ENCODE measurements around the gene DNAJB9.
"Not testable (repeated sequence)": the region's sequence is repeated elsewhere in the genome, so short reads cannot be mapped to it uniquely, and the experiment has no call there.

Gene DNAJB9

DNA sequence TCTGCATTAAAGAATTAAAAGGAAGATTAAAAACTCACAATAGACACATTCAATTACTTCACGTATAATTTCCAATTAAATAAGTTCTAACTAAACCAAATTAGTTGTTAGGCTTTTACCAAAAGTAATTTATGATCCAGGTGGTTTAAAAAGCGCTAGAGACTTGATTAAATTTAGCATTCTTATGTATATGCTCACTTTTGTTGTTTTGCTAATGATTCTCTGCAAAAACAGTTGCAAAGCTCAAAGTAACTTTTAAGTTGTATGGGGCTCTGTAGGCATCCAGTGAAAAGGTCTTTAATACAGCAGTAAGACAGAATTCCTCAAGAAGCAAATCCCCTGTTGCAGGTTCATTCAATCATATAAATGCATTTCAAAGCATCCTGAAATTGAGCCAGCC is 28.2 kb upstream of the DNAJB9 start:
- no peak overlapping the region for H3K27ac Mint-ChIP-seq

DNA sequence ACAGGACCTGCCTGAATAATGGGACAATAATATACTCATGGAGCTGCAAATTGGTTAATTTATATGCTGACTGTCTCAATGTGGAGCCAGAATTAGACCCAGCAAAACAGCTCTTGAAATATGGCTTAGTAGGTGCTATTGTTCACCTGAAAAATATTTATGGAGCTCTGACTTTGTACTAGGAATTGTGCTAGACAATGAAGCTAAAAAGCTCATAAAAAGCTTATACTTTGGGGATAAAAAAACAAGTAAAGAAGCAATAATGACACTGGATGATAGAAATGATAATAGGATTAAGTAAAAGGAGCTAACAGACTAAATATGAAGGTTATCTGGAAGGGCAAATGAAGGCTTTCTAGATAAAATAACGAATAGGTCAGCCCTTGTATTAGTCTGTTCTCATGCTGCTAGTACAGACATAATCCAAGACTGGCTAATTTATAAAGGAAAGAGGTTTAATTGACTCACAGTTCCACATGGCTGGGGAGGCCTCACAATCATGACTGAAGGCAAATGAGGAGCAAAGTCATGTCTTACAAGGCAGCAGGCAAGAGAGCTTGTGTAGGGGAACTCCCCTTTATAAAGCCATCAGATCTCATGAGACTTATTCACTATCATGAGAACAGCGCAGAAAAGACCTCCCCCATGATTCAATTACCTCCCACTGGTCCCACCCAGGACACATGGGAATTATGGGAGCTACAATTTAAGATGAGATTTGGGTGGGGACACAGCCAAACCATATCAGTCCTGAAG is 21.4 kb upstream of the DNAJB9 start:
- not testable (repeated sequence) for ATAC-seq (replicated peaks); H3K9me3 Mint-ChIP-seq; DNase-seq; H3K4me1 Mint-ChIP-seq (ENCODE audit: low read depth in 2 of 2); H3K27me3 Mint-ChIP-seq; H3K27ac Mint-ChIP-seq; H3K4me3 Mint-ChIP-seq; H3K36me3 Mint-ChIP-seq (ENCODE audit: insufficient read depth)

More for the DNA sequence above, 28.2 kb upstream of the DNAJB9 start:
- Mint-ChIP-seq H3K36me3 (ENCODE audit: insufficient read depth) (no peaks in the 10 kb centered on the region), H3K4me3 (no peak overlapping the region), H3K4me1 (ENCODE audit: low read depth in 2 of 2) (no peaks in the 10 kb centered on the region), H3K27me3 (peaks cover 13 to 29% of the 10 kb centered on the region in 2 donors), H3K9me3 (no peaks in the 10 kb centered on the region)
- DNase-seq (no peak), ATAC-seq (replicated peaks) (no peak)

DNA sequence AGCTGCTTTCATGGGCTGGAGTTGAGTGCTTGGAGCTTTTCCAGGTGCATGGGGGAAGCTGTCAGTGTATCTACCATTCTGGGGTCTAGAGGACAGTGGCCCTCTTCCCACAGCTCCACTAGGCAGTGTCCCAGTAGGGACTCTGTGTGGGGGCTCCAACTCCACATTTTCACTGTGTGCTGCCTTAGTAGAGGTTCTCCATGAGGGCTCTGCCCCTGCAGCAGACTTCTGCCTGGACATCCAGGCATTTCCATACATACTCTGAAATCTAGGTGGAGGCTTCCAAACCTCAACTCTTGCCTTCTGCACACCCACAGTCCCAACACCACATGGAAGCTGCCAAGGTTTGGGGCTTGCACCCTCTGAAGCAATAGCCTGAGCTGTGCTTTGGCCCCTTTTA is 13.0 kb upstream of the DNAJB9 start:
- not testable (repeated sequence) for H3K27ac Mint-ChIP-seq; H3K4me3 Mint-ChIP-seq; H3K4me1 Mint-ChIP-seq (ENCODE audit: low read depth in 2 of 2); H3K36me3 Mint-ChIP-seq (ENCODE audit: insufficient read depth); H3K9me3 Mint-ChIP-seq; DNase-seq; ATAC-seq (replicated peaks); H3K27me3 Mint-ChIP-seq

- ATAC-seq (replicated peaks) (no peak), DNase-seq (no peak)
- H3K9me3 Mint-ChIP-seq: peaks cover 7 to 10% of the 10 kb centered on the region in 2 donors
- no peaks in the 10 kb centered on the region for H3K27me3 Mint-ChIP-seq
- peaks cover 0 to under 1% of the 10 kb centered on the region in 2 donors for H3K4me1 Mint-ChIP-seq (ENCODE audit: low read depth in 2 of 2)
- H3K36me3 Mint-ChIP-seq (ENCODE audit: insufficient read depth): peaks cover 2% of the 10 kb centered on the region
- H3K27ac Mint-ChIP-seq: no peak overlapping the region
- no peak overlapping the region for H3K4me3 Mint-ChIP-seq
Observed at GRCh38 chr7:108557191-108557590, 12.5 kb upstream of the DNAJB9 start.

GRCh38 chr7:108557617-108558016 is 12.1 kb upstream of the DNAJB9 start:
- DNase-seq: no peak
- Mint-ChIP-seq H3K9me3 (peaks cover 7 to 10% of the 10 kb centered on the region in 2 donors), H3K4me3 (no peak overlapping the region), H3K27ac (no peak overlapping the region), H3K36me3 (ENCODE audit: insufficient read depth) (peaks cover 2% of the 10 kb centered on the region), H3K27me3 (no peaks in the 10 kb centered on the region), H3K4me1 (ENCODE audit: low read depth in 2 of 2) (peaks cover 0 to 3% of the 10 kb centered on the region in 2 donors)
- ATAC-seq (replicated peaks): no peak

DNA sequence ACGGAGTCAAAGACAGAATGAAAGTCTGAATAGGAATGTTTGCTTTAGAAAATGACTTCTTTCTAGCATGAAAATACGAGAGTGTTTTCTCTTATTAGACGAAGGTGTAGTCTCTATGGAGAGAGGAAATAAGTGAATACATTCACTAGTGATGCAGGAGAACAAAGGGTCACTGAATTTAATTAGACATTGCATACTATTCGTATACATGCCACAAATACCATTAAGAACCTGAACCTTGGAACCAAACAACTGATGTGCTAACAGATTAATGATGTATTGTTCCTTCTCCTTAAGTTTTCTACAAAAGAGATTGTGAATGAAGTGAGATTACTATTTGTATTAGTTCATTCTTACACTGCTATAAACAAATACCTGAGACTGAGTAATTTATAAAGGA is 10.4 kb upstream of the DNAJB9 start:
- DNase-seq (no peak), ATAC-seq (replicated peaks) (no peak)
- no peak overlapping the region for H3K4me3 Mint-ChIP-seq
- peaks cover 0 to 3% of the 10 kb centered on the region in 2 donors for H3K4me1 Mint-ChIP-seq (ENCODE audit: low read depth in 2 of 2)
- H3K27ac Mint-ChIP-seq: no peak overlapping the region
- peaks cover 7 to 10% of the 10 kb centered on the region in 2 donors for H3K9me3 Mint-ChIP-seq
- peaks cover 2% of the 10 kb centered on the region for H3K36me3 Mint-ChIP-seq (ENCODE audit: insufficient read depth)
- no peaks in the 10 kb centered on the region for H3K27me3 Mint-ChIP-seq

- peak overlapping the region in 1 of 2 donors; percentile 25 for H3K27ac Mint-ChIP-seq
- DNase-seq (no peak), ATAC-seq (replicated peaks) (no peak)
- no peaks in the 10 kb centered on the region for H3K27me3 Mint-ChIP-seq
- no peak overlapping the region for H3K4me3 Mint-ChIP-seq
- peaks cover 19% of the 10 kb centered on the region for H3K36me3 Mint-ChIP-seq (ENCODE audit: insufficient read depth)
- peaks cover 7 to 10% of the 10 kb centered on the region in 2 donors for H3K9me3 Mint-ChIP-seq
- peaks cover 3 to 9% of the 10 kb centered on the region in 2 donors for H3K4me1 Mint-ChIP-seq (ENCODE audit: low read depth in 2 of 2)
Observed at GRCh38 chr7:108561047-108561619, 8.5 kb upstream of the DNAJB9 start.

DNA sequence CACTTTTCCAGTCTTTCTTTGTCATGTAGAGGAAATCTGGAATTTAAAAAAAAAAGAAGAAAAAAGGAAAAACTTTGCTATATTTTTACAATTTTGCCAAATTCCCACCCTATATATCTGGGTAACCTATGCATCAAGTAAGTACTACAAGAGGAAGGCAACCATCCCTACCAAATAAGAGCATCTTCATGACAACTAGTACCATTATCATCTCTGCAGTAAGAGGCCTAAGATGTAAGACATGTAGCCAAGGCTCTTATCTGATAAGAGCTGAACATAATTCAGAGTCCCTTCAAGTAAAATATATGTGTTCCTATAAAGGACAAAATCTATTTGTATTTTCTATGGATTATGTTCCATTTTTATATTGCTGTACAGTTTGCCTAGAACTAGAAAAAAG is 3.7 kb upstream of the DNAJB9 start:
- DNase-seq (no peak), ATAC-seq (replicated peaks) (no peak)
- H3K27me3 Mint-ChIP-seq: no peaks in the 10 kb centered on the region
- H3K36me3 Mint-ChIP-seq (ENCODE audit: insufficient read depth): peaks cover 39% of the 10 kb centered on the region
- no peak overlapping the region for H3K4me3 Mint-ChIP-seq
- peak overlapping the region in 1 of 2 donors; percentile 10 for H3K27ac Mint-ChIP-seq
- no peaks in the 10 kb centered on the region for H3K9me3 Mint-ChIP-seq
- peaks cover 17 to 35% of the 10 kb centered on the region in 2 donors for H3K4me1 Mint-ChIP-seq (ENCODE audit: low read depth in 2 of 2)

- Mint-ChIP-seq H3K27me3 (no peaks in the 10 kb centered on the region), H3K4me3 (peak overlapping the region; percentile 94 to 97), H3K9me3 (no peaks in the 10 kb centered on the region), H3K27ac (peak overlapping the region; percentile 99 to 100), H3K36me3 (ENCODE audit: insufficient read depth) (peaks cover 66% of the 10 kb centered on the region), H3K4me1 (ENCODE audit: low read depth in 2 of 2) (peaks cover 27 to 45% of the 10 kb centered on the region in 2 donors)
- ATAC-seq (replicated peaks) (peak; percentile 30), DNase-seq (peak in 1 of 3 experiments; percentile 60)
Observed at GRCh38 chr7:108568801-108569380, 783 bp upstream of the DNAJB9 start.

DNA sequence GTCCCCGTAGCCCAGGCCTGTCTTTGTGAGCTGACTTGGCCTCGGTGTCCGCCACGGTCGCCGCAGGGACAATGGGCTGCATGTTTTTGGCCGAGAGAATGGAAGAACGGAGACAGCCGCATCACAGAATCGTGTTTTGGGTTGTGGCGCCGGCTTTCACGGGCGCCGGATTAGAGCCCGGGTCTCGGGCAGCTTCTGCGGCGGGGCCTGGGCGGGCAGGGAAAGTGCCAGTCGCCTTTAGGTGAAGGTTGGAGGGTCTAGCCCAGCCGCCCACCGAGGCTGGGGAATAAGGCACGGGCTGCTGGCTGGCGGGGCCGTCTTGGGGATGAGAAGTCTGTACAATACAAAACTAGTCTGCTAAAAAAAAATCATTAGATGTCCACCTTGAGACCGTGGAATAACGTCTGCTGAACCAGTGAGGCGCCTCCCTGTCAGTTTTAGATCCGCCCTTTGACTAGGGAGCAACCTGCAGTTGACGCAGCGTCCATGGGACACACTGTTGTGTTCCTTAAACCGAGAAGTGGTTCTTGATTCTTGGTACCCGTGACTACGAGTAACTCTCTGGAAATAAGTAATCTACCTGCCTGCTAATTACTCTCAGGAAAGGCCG is 577 bp downstream of the DNAJB9 start:
- Mint-ChIP-seq H3K9me3 (no peaks in the 10 kb centered on the region), H3K36me3 (ENCODE audit: insufficient read depth) (peaks cover 68% of the 10 kb centered on the region), H3K27ac (peak overlapping the region; percentile 99 to 100), H3K4me3 (peak overlapping the region; percentile 94 to 97), H3K4me1 (ENCODE audit: low read depth in 2 of 2) (peaks cover 29 to 47% of the 10 kb centered on the region in 2 donors), H3K27me3 (no peaks in the 10 kb centered on the region)
- DNase-seq: peak; percentile 27 to 39 (median 33)
- no peak for ATAC-seq (replicated peaks)

GRCh38 chr7:108572480-108572879 is 2.8 kb downstream of the DNAJB9 start:
- peaks cover 70% of the 10 kb centered on the region for H3K36me3 Mint-ChIP-seq (ENCODE audit: insufficient read depth)
- no peak for ATAC-seq (replicated peaks)
- no peak for DNase-seq
- no peaks in the 10 kb centered on the region for H3K9me3 Mint-ChIP-seq
- peaks cover 32 to 46% of the 10 kb centered on the region in 2 donors for H3K4me1 Mint-ChIP-seq (ENCODE audit: low read depth in 2 of 2)
- no peak overlapping the region for H3K27ac Mint-ChIP-seq
- H3K4me3 Mint-ChIP-seq: no peak overlapping the region
- no peaks in the 10 kb centered on the region for H3K27me3 Mint-ChIP-seq

DNA sequence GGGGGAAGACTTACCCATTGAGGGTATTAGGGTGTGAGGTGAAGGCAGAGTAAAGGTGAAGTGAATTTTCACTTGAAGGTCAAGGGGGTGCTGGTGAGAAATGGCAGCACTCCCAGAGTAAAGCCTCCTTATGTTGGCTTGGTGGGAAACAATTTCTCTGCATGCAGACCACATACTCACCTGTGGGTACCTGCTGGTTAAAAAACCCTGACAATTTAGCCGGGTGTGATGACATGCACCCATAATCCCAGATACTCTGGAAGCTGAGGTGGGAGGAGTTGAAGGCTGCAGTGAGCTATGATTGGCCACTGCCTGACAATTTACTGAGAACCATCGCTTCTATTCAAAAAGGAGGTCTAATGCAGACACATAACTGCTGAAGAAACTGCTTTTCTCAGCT is 5.5 kb downstream of the DNAJB9 start:
- H3K36me3 Mint-ChIP-seq (ENCODE audit: insufficient read depth): peaks cover 52% of the 10 kb centered on the region
- peaks cover 22 to 32% of the 10 kb centered on the region in 2 donors for H3K4me1 Mint-ChIP-seq (ENCODE audit: low read depth in 2 of 2)
- DNase-seq: no peak
- no peaks in the 10 kb centered on the region for H3K27me3 Mint-ChIP-seq
- ATAC-seq (replicated peaks): no peak
- no peak overlapping the region for H3K4me3 Mint-ChIP-seq
- H3K27ac Mint-ChIP-seq: no peak overlapping the region
- no peaks in the 10 kb centered on the region for H3K9me3 Mint-ChIP-seq

DNA sequence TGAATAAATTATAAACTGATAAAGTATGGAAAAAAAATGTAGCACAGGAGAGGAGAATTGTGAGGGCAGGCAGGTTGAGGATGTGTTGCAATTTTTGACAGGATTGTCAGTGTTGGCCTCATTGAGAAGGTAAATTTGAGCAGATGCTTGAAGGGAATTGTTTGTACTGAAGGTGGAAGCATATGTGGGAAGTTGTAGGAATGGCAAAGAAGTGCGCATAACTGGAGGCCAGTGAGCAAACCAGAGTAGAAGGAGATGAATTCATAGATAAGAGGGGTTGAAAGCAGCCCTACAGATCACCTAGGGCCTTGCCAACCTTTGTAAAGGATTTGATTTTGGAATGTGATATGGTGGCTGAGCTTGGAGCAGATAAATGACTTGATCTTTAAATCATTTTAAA is 6.4 kb downstream of the DNAJB9 start:
- Mint-ChIP-seq H3K36me3 (ENCODE audit: insufficient read depth) (peaks cover 46% of the 10 kb centered on the region), H3K27ac (no peak overlapping the region), H3K27me3 (no peaks in the 10 kb centered on the region), H3K9me3 (no peaks in the 10 kb centered on the region), H3K4me1 (ENCODE audit: low read depth in 2 of 2) (peaks cover 16 to 24% of the 10 kb centered on the region in 2 donors), H3K4me3 (no peak overlapping the region)
- DNase-seq (no peak), ATAC-seq (replicated peaks) (no peak)

All from effector memory CD8-positive, alpha-beta T cell (primary cell).